HG02885 (cell line): ENCODE data around the gene CHAT.

ENCODE experiments used
- ATAC-seq: cut with Tn5 transposase; IDR thresholded peaks from one replicate; pipeline ENCODE4 v1.9.1; 2021; ENCODE audit warnings: mild to moderate bottlenecking; ENCODE audit not compliant: unreplicated experiment, poor library complexity

CHAT gene

GRCh38 chr10:49627038-49627437, 13.2 kb downstream of the CHAT start:
- ATAC-seq, result no peak

GRCh38 chr10:49627644-49628247, 13.9 kb downstream of the CHAT start:
- no peak for ATAC-seq

- ATAC-seq, result no peak
Measured at GRCh38 chr10:49628599-49628998, 14.8 kb downstream of the CHAT start.

DNA sequence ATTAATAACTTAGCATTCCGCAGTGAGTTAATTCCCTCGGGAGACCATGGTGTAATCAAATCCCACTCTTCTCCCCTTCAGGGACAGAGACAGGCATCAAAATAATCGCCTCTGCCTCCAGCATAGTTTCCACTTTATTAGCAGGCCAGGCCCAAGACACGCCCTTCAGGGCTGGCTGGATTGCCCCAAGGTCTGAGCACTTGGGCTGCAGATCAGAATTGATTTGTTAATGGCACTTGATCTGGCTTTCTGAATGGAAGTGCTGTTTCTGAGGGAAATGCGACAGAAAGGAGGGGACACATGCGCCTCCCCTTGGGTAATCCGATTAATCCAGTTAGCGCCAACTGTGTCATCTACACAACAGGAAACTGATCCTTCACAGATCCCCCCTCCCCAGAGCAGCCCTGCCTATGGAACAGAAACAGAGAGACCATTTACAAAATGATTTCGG, 15.6 kb downstream of the CHAT start:
- no peak for ATAC-seq

GRCh38 chr10:49631975-49632374, 18.1 kb downstream of the CHAT start:
- no peak for ATAC-seq

GRCh38 chr10:49632406-49633317, 18.8 kb downstream of the CHAT start:
- no peak for ATAC-seq

GRCh38 chr10:49633327-49634068, 19.7 kb downstream of the CHAT start:
- ATAC-seq, result no peak

DNA sequence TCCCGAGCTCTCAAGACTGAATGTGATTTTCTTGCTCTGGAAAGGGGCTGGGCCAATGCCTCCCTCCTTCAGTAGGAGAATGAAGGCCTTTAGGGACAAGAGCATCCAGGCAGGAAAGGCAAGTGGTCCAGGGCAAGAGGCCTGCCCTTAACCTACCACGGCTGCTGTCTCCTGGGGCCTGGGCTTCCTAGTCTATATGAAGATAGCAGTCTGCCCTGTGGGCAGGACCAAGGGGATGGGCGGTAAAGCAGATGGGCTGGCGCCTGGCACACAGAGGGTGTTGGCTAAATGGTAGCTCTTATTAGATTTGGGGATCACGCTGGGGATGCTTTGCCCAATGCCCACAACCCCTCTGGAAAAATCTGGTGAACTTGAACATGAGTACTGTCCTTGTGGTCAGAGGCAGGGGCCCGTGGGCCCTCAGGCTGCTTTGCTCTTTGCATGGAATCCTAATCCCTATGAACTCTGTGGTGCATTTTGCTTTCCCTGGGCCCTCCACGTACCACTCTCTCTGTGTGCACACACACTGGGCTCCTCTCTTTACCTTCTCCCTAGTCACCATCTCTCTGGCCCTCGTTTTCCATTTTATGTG, 20.3 kb downstream of the CHAT start:
- no peak for ATAC-seq

GRCh38 chr10:49642311-49642710, 28.5 kb downstream of the CHAT start:
- no peak for ATAC-seq

- no peak for ATAC-seq
Measured at GRCh38 chr10:49643241-49644034, 29.6 kb downstream of the CHAT start.

GRCh38 chr10:49644035-49644646, 30.3 kb downstream of the CHAT start:
- ATAC-seq, result no peak

- ATAC-seq, result no peak
Measured at GRCh38 chr10:49645417-49645816, 31.6 kb downstream of the CHAT start.

DNA sequence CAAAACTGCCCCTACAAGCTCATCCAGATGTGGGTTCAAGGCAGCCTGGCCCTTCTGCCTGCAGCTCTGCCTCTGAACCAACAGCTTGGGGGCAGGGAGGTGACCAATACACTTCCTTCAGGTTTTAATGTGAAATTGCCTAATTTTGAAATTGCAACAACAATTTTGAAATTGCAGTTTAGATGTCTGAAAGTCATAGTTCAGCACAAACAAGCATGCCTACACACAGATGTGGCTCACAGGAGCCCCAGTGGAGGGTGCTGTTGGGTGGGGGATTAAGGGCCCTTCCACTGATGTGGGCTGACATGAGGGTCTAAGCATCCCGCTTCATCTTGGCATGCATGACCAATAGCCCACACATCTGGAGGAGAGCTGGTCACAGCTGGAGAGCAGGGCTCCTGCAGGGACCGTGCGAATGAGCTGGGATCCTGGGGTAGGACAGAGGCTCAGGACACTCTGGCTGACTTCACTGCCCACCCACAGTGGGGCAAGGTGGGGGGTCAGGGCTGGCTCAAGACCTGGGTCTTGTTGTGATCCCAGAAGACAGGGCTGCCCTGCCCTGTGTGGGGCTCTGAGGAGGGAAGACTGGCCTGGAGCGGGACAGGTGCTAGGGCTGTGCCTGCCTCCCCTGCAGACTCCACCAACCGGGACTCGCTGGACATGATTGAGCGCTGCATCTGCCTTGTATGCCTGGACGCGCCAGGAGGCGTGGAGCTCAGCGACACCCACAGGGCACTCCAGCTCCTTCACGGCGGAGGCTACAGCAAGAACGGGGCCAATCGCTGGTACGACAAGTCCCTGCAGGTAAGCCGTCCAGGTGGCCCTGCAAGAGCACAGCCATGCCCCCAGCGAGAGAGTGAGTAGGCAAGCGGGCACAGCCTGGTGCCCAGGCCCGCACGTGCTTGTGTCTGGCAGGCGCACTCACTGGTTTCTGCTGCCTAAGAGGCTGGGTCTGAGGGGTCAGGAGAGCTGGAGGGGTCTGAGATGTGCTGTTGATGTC, 32.3 kb downstream of the CHAT start:
- no peak for ATAC-seq

DNA sequence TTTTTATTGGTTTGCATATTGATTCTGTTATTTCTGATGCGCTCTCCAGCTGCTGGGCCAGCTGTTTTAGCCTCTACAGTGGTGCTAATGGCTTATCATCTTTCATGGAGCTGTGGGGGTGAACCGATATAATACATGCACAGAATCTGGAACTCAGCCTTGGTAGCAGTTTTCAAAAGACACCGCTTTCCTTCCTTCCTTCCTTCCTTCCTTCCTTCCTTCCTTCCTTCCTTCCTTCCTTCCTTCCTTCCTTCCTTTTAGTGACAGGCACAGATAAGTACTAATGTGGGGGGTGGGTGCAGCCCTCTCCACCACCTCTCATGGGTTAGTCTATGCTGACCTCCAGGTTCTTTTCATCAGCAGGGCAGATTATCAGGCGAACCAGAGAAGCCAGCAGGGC, 33.7 kb downstream of the CHAT start:
- no peak for ATAC-seq

- ATAC-seq, result no peak
Measured at GRCh38 chr10:49647985-49648795, 34.4 kb downstream of the CHAT start.

DNA sequence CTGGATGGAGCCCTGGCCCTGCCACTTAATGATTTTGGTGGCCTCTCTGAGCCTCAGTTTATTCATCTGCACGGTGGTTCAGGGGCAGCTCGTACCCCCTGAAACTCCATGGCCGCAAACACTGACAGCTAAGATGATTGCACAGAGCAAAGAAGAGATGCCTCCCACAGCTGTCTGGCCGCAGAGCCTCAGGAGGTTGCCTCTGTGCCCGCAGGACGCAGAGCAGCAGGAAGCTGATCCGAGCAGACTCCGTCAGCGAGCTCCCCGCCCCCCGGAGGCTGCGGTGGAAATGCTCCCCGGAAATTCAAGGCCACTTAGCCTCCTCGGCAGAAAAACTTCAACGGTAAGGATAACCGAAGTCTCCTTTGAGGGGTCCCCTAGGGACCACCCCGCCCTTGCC, 35.5 kb downstream of the CHAT start:
- ATAC-seq, result no peak

- ATAC-seq, result no peak
Measured at GRCh38 chr10:49649936-49650723, 36.3 kb downstream of the CHAT start.
